Measurements from ENCODE around the gene CAMTA1.

The CAMTA1 gene

DNA sequence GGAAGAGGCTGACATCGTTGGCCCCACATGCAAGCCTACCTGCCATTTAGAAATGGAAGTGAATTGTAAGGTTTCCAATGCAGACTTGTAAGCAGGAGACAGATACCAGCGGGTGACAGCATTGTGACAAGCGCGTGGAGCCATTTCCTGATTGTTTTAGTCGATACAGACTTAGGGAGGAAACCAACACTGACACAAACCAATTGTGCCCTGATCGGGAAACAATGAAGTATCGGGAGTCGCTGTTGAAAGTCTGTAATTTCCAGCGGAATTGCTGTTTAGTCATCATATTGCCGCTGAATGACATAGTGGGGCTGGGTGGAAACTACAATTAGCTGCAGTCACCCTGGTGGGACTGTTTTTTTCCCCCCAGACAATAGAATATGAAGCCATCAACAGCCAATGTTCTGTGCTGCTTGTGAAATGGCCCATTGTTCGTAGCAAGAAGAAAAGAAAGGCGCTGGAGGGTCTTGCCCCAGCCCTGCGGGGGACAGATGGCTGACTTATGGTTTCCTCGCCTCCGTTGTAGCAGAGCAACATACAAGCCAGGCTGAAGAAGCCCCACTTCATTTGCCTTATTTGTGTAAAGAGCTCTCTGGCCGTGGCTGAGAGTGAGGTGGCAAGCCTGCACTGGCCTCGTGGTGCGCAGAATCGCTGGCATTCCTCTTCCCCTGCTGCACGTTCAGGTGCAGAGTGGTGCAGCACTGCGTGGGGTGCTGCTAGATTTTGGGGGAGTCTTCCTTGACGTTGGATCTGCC lies 462.7 kb downstream of the CAMTA1 start:
- no peak for DNase-seq

DNA sequence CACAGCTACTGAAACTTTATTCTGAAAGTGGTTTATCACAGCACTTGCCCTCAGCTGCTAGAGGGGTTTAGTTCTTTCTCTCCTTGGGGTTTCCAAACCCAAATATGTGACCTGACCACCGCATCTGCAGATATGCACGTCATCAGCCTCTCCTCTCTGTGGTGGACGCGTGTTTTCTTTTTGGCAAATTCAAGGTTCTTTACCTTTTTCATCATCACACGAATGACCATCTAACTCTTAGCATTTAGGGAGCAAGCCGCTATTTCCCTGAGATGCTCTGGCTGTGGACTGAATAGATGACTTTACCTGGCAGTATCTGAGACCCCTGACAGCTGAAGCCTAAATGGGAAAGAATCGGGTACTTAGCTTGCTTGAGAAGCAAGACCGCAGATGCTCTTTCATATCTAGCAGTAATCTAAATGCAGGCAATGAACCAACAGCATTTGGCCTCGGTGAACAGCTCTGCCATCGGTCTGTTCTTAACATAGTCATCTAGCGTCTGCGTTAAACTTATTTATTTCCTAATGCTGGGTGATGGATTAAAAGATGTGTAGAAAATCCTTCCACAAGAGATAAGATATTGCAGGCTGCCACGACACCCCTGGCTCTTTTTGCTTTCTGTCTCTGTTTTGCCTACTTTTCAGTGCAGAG lies 463.4 kb downstream of the CAMTA1 start:
- no peak for DNase-seq

DNA sequence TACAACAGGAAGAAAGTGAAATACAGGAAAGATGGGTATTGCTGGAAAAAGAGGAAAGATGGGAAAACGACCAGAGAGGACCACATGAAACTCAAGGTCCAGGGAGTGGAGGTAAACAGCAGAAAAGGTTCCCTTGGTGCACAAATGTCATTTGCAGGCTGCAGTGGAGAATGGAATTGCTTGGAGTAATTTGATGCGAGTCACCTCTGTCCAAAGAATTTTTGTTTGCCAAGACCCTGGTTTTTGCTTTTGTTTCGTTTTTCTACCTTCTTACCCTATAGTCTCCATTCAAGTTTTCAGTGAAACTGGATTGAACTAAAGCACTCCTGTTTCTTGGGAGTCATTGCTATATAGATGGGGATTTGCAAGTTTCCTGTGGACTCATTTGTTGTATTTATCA lies 464.3 kb downstream of the CAMTA1 start:
- DNase-seq: no peak

DNA sequence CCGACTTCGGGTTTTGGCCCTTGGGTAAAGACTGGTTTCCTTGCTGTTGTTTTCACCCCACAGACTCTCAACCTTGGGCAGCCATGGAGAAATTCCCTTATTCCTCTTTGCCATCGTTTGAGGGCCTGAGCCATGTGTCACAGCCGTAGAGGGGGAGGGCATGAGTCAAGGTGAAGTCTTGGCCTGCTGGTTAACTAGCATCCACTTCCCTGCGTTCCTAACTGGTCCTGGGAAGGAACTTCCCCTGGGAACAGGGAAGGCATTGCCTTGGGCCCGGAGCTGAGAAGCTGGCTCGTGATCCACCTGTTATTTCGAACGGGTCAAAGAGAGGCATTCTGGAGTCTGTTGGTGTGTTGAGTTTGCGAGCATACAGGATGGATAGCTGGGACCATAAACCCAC lies 464.9 kb downstream of the CAMTA1 start:
- DNase-seq: no peak

DNA sequence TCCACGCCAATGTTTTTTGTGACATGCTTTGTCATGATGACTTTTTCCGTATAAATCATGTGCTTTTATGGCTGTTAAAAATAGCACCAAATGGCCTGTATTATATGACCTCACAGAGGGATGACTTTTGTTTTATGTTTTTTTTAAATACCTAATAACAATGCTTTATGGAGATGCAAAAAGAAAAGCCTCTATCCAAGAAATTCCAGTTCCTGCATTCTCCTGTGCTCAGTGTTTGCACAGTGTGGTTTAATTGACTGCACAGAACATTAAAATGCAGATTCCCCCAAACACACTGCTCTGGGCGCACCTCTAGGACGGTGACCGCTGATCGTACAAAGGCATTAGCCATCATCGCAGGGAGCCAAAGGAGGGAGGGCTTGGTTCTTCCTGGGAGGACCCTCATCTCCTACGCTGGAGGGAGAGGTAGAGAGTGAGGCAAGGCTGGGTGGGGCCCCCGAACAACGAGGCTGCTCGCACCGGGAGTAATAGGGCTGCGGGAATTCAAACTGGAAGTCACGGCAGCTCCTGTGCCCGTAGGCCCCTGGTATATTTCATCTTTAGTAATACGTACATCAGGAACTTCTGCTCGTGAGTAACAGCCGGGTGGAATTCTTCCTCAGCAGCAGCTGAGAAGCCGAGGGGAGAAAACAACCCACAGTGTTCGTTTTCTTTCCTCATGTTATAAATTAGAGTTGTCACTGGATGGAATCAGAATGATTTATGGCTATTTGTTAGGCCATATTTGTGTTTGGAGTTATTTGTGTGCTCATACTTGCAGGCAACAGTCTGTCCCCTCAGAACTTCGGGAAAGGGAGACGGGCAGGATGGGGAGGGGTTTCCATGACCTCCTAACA lies 465.6 kb downstream of the CAMTA1 start:
- no peak for DNase-seq

DNA sequence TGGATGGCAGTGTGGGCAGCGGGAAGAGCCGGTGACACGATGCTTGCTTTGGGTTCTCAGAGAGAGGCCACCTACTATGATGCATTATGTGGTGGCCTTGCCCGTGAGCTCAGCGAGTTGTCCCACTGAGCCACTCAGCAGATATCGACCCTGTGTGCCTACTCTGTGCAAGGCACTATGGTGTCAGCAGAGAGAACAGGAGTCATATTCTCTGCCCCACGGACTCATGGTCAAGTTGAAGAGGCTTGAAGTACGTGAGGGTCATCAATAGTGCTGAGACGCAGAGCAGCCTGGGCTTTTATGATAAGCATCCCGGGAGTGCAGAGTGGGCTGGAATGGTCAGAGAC lies 466.2 kb downstream of the CAMTA1 start:
- no peak for DNase-seq

DNA sequence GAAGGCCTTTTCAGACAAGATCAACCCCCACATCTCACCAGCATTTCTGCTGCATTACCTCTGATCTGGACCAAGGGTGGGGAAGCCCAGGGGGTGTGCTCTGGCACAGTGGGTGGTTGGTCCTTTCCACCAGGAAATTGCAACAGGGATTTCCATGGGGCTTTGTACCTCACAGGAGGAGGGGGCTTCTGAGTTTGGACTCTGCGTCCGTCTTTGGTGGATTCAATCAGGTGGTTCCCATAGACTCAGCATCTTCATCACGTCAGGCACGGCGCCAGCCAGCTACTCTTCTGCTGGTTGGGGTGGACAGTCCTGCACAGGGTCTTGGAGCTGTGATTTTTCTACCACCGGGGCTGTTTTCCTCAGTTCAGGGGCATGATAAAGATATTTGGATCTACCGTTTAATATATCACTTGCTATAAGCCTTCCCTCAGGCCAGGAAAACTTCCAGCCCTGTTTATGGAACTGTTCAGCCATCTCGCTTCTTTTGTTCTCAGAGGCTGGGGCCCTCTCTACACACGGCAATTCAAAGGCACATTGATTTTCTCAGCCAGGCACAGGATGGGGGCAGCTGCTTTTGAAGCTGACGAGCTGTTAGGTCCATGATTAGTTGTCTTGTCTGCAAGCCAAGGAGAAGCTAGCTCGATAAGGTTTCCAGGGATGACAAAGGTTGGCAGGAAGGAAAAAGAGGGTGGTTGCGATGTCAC lies 467.3 kb downstream of the CAMTA1 start:
- DNase-seq: no peak

DNA sequence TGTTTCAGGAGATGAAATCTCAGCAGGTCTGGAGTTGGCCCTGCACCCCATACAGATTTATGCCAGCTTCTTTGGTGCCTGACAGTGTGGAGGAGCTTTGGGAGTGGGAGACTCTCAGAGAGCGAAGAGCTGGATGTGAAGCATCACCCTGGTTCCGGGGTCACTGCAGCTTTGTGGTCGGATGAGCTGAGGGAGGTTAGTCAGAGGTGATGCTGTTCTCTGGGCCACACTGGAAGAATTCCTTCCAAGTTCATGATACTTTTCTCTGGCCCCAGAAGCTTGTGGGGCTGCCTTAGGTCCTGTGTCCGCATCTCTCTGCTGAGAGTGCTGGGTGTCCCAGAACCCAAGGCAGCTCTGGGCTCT lies 467.8 kb downstream of the CAMTA1 start:
- DNase-seq: no peak

DNA sequence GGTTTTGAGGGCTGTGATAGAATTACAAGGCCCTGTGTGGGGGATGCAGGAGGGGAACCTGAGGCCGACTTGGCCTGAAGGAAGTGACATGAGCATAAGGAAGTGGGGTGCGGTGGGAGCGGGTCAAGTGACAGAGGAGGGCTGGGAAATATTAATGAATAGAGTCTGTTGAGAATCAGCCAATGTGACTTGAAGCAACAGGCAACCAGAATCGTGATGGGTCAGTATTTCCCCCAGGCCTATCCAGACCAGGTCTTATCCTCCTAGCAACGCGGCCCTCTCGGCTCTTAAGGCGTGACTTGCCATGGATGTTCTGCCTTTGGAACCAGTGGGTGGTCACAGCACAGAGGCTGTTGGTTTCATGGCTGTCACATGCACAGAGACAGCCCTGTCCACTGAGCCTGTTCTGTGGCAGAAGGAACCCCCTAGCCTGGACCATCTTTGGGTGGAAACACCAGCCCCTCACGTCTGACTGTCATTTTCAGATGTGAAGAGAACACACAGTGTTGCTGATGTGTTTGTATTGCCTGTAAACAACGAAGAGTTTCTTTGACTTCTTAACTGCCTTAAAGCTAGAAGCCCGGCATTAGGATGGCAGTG lies 468.8 kb downstream of the CAMTA1 start:
- no peak for DNase-seq

DNA sequence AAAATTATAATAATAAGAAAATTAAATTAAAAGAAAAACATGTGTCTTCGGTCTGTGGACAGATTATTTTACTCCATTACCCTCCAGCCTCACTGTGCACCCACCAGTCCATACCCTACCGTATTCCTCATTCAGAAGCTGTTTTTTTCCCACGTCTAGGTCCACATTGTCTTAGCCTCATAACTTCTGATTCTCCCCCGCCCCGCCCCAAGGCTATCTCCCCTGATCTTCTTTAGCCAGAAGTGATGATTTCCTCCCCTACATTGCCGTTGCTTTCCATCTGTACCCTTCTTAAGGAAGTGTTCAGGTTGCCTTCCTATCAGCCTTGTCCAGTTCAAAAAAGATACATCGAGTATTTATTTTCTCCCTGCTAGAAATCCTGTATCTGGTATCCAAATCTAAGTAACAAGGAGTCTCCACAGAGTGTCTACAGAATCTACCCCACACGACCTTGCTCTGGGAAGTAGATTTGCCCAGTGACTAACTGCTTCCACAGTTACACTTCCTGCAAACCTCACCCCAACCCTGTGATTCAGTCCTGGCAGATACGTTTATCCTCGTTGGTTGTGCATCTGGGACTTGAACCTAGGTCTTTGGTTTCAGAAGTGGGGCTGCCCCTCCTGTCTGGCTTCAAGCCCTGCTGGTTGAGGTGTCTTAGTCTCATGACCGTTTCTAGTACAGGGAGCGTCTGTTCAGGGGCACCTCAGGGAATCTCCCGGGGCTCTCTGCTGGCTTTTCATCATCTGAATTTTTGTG lies 470.2 kb downstream of the CAMTA1 start:
- no peak for DNase-seq

DNA sequence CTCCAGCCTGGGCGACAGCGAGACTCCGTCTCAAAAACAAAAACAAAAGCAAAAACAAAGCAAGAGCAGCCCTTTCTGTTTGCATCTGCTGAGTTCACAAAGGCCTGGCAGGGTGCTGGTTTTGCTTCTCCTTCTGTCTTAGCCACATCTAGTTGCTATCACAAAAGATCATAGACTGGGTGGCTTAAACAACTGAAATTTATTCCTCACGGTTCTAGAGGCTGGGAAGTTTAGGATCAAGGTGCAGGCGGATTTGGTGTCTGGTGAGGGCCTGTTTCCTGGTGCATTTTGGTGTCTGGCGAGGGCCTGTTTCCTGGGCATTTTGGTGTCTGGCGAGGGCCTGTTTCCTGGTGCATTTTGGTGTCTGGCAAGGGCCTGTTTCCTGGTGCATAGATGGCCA lies 471.3 kb downstream of the CAMTA1 start:
- DNase-seq: no peak

DNA sequence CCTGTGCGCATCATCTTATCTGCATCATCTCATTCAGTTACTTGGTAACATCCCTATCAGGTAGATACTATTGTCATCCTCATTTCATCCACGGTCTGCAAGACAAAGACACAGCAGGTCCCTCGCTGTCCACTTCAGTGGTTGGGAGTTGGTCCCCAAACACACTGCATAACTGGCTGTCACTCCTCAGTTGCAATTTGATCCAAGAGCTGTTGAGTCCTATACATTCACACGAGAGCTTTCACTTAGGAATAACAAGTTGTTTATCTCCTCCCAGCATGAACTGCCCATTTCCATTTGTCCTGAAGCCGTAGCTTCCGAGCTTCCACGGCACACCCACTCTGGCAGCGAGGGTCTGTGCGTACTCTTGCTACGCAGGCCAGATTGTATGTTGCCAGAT lies 472.0 kb downstream of the CAMTA1 start:
- no peak for DNase-seq

DNA sequence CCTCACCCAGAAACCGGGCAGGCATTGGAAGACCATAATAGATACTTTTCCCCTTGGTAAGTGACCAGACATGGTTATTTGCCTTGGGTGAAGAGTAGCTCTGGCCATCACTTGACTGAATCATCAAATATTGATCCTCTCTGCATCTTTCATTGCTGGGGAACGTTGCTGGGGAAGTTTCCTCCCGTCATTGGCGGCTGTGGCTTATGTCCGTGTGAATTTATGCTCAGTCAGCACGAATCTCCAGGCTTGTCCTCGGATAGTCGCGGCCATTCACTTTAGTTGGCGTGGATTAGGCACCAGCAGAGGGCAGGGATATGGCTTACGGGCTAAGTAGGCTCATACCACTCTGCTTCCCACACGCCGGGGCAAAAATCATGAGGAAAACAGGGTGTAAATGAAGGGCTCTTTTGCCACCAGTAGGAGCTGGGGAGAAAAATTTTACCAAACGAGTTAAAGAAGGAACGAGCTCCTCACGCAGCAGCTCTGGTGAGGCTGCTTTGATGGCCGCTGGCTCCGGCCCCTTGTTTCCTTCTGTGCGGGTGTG lies 473.4 kb downstream of the CAMTA1 start:
- no peak for DNase-seq

DNA sequence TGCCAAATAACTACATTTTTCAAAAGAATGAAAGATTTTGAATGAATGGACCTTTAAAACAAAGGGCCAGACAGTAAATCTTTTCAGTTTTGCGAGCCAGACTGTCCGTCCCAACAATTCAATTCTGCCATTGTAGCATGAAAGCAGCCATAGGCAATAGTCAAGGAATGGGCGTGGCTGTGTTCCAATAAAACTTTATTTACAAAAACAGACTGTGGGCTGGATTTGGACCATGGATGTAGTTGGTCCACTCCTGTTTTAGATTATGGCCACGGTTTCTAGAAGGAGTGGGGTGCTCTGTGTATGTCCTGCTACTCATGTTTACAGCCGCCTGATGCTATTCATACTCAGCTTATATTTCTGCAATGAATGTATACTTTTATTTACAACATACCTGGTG lies 474.7 kb downstream of the CAMTA1 start:
- no peak for DNase-seq

DNA sequence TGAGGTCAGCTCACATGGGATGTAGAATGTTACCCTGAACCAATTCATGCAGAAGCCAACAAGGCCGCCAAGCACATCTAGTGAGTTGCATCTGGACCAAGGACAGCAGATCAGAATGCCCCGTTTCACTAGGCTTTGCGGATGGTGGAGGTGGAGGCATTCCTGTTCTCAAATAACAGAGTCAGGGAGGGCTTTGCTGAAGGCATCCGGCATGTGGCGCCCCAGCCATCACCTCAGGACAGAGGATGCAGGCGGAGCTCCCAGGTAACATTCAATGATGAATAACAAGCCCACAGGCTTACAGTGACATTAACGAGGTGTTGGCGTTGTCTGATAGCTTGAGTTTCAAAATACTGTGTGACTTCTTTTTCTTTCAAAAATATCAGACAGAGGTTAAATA lies 476.2 kb downstream of the CAMTA1 start:
- no peak for DNase-seq

DNA sequence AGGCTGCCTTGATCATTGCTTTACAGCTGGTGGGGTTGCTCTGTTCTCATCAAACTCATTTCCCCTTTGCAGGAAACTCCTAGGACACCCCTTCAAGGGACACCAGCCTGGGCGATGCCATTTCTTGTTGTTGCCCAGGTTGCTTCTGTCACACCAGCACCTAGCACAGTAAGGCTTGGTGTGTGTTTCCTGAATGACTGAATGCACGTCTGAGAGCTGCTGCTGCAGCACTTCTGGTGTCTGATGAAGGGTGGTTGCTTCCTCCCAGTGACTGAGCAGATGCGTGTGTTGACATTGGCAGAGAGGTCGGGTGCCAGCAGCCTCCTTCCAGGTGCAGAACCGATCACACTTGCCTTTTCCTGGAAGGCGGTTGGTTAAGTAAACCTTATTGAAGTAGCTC lies 477.4 kb downstream of the CAMTA1 start:
- DNase-seq: no peak

DNA sequence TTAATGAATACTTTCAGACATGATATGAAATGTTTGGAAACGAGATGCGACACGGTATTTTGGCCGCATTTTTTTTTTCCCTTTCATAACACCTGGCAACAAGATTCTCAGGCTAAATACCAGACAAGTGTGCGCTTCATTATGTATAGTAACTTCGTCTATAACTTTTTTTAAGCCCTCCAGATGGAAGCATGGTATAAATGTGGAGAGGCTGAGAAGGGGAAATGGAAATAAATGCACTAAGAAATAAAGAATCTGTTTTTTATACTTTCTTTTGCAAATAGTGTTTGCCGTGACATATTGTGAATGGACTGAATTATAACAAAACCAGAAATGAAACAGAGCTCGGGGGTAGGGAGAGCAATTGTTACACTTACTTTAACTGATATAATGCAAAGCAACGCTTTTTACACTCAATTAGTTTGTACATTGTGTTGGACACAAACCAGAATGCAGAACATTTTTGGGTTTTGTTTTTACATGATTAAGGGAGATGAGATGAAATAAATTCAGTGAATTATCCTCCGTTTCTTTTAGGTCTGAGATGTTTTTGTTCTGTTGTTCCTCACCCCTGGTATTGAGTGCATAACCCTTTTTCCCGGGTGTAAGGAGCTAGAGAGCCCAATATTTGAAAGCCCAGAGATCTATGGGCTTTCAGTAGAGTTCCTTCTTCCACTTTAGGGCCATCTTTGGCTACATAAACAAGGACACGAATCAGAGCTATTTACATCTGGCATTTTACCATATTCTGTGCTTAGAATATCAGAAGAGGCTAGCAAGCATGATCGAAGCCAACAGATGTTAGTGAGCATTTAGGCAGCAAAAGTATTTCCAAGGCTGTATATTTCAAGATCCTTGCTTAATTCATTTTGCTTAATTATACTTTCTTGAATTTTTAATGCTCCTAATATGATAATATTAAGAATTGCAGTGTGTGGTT lies 478.0 kb downstream of the CAMTA1 start:
- no peak for DNase-seq

DNA sequence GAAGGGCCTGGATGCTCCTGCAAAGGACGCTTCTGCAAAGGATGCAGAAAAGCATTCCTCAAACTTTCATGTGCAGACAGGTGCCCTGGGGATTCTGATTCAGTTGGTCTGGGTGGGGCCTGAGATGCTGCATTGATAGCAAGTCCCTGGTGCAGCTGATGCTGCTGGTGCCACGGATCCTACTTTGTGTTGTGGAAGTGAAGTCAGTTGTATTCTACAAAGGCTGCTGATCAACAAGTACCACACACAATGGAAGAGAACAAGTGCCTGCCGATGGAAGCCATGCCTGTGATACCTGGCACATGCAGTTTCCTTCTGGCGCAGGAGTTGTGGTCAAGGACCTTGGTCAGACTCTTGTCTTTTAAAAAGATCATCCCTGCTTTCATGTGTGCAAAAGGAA lies 478.8 kb downstream of the CAMTA1 start:
- DNase-seq: no peak

DNA sequence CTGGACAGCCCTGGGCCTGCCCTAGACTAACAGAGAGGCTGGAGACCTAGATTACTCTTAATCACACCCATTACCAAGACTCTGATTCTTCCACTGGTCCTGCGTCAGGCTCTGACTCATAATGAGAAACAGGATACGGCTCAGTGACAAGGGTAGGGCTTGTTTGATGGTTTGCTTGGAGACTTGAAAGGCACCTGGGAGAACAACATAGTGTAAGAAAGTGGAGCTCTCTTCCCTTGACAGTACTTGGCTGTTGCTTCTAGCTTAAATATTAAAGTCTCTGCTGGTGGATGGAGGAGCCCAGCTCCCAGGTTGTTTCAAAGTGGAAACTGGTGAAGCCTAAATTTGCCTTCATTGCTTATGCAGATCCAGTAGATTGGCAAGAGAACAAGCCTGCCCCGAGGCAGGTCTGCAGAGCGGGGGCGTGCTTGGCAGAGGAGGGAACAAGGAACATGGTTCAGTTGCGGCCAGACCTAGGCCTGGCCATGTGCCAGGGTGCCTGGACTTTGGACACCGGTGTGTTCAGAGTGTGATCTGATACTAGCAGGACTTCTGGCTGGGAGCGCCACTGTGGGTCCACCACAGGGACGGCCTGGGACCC lies 480.6 kb downstream of the CAMTA1 start:
- DNase-seq: no peak

DNA sequence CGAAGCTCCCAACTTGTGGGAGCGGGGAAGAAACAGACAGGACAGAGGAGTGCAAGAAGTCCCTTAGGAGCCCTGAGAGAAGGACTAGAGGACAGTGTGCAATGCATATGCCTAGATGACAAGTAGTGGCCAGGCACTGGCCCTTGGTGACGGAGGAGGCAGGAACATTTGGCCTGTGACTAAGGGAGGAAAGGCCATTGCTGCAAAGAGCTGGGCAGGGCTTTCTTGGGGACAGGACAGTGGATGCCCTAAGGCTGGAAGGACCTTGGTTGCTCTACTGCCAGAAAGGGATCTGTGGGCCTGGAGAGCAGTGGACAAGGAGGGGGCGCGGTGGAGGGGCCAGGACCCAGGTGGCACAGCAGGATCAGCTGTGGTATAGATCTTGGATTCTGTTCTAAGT lies 481.3 kb downstream of the CAMTA1 start:
- DNase-seq: no peak

All from T-helper 9 cell (primary cell).